AG09309 (cell line): Measurements from ENCODE around the gene RC3H2.

Experiments
- DNase-seq: peaks from one replicate; pipeline ENCODE4 v3.0.0-alpha.2; 2010; ENCODE audit warnings: low read depth
- H3K4me3 ChIP-seq: 2 replicates; pipeline ENCODE4 v1.5.1; 2011; ENCODE audit warnings: mild to moderate bottlenecking, low read depth, low read length, moderate library complexity; ENCODE audit not compliant: control insufficient read depth
- CTCF ChIP-seq: IDR thresholded peaks from 2 replicates; pipeline ENCODE4 v1.5.1; 2011; ENCODE audit warnings: mild to moderate bottlenecking, low read depth, low read length, inconsistent platforms; ENCODE audit not compliant: insufficient read depth, control insufficient read depth; ENCODE audit errors: missing control alignments

RC3H2 gene

DNA sequence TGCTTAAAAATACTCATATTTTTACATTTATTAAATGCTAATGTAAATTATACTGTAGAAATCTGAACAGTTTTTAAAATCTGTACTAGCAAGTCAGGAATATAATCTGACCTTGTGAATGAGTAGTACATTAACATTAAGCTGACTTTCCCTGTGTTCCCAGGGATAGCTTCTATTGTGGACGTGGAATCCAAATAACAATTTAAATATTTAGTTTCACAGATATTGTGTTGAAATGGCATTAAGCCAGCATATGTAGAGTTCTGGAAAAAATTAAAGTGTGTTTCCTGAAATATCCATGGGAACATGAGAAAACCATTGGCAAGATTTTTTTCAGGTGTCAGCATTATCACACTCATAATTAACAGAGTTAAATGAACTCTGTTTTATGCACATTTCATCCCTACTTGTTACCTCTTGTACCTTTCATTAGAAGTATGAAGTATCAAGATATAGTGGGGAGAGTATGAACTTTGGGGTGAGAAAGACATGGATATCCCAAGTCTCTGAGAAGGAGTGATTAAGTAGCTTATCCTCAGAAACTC, 41.4 kb upstream of the RC3H2 start:
- no peak overlapping the region for H3K4me3 ChIP-seq
- DNase-seq = no peak
- TF ChIP-seq CTCF = no peak

- no peak for DNase-seq
- TF ChIP-seq CTCF = no peak
- no peak overlapping the region for H3K4me3 ChIP-seq
Measured at GRCh38 chr9:122944960-122945888, 40.1 kb upstream of the RC3H2 start.

GRCh38 chr9:122941582-122942234, 36.5 kb upstream of the RC3H2 start:
- peak overlapping the region; percentile 89 for H3K4me3 ChIP-seq
- no peak for DNase-seq
- TF ChIP-seq CTCF = no peak

DNA sequence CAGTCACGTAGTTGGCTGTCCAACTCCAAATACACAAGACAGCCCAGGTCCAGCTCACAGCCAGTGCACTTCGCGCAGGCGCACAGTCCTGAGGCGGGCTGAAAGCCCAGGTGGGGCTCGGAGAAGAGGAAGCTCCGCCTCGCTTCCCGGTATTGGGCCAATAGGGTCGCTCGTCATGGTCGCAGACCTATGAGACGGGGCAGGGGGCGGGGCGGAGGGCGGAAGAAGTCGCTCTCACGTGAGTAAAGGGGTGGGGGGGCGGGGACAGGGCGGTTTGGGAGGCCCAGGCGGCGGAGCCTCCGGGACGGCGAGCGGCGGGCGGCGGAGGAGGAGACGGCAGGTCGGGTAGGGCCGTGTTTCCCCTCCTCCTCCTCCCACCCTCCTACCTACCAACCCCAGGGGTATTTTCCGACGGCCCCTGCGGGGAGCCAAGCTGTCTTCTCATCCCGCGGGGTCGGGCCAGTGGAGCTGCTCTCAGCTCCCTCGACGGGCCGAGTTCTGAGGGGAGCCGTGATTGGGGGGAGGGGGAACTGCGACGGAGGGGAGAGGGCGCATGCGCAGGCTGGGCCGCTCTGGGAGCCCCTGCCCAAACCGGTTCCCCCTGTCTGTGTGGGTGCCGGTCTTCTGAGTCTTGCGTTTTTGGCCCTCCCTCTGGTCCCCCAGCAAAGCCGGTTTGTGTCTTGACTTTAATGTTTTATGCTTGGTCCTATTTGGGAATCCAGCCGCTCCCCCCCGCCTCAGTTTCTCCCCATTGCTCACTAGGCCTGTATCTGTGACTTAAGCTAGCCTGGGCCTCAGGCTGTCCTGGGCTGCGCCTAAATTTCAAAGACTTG, 35.8 kb upstream of the RC3H2 start, which contains the start of gene RABGAP1:
RABGAP1 (plus strand) TSS at position 272 of the 833 bp plus-strand sequence. CDS start 16,040 bp downstream, outside the sequence.
- peak; percentile 91 for DNase-seq
- no peak for TF ChIP-seq CTCF
- peak within 1 kb of the TSS; percentile 89 for H3K4me3 ChIP-seq

DNA sequence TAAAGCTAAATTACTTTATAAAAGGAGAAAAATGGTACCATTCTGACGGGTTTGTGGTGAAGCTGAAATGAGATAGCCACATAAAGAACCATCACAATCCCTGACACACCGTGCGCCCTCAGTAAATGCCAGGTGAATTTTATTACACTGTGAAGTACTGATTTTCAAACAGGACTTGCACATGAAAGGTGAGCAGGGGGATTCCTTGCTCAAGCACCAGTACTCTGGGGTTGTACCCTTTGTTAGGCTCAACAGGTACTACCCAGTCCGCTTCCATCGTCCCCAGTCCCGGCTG, 35.2 kb upstream of the RC3H2 start:
- H3K4me3 ChIP-seq = peak overlapping the region; percentile 30
- TF ChIP-seq CTCF = no peak
- DNase-seq = no peak

- DNase-seq = no peak
- no peak for TF ChIP-seq CTCF
- H3K4me3 ChIP-seq = no peak overlapping the region
Measured at GRCh38 chr9:122939601-122940000, 34.4 kb upstream of the RC3H2 start.
